RKO (cell line): Measurements from ENCODE around the gene RBMS2.
"Not testable (repeated sequence)": the region's sequence is repeated elsewhere in the genome, so short reads cannot be mapped to it uniquely, and the experiment has no call there.

Source experiments
- DNase-seq: peaks from one replicate; pipeline ENCODE4 v3.0.0-alpha.2; 2016; ENCODE audit warnings: low spot score

The RBMS2 gene, protein sequence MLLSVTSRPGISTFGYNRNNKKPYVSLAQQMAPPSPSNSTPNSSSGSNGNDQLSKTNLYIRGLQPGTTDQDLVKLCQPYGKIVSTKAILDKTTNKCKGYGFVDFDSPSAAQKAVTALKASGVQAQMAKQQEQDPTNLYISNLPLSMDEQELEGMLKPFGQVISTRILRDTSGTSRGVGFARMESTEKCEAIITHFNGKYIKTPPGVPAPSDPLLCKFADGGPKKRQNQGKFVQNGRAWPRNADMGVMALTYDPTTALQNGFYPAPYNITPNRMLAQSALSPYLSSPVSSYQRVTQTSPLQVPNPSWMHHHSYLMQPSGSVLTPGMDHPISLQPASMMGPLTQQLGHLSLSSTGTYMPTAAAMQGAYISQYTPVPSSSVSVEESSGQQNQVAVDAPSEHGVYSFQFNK

DNA sequence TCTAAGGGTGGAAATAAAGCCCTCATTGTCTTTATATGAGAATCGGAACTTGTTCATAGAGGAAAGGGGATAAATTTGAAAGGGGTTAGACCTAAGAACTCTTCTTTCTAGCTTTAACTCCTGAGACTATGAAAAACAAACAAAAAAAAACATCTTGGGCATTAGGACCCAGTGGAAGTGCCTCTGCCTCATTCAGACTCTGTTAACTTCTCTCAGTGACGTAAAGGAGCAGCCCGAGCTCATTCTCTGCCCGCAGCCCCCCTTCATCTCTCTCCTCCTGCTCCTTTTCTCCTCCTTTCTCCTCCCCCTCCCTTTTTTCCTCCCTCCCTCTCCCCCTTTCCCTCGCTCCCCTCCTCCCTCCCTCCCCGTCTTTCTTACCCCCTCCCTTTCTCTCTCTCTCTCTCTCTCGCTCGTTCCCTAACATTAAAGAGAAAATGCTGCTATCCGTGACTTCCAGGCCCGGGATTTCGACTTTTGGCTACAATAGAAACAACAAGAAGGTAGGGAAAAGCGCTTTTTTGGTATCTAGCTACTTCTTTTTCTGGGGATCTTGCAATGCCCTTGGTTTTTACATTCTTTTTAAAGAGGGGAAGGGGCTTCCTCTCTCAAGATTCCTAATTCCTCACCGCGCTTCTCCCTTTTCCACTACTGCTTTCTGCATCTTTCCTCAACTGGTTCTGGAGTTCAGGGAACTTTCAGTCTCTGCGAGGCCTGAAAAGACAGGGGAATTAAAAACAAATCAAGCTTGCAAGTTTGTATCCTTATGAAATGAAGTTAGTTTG, at the start of gene RBMS2:
RBMS2 (plus strand) TSS at position 231 of the 782 bp plus-strand sequence; CDS start at position 435, 204 bp downstream.
- peak; percentile 92 for DNase-seq

DNA sequence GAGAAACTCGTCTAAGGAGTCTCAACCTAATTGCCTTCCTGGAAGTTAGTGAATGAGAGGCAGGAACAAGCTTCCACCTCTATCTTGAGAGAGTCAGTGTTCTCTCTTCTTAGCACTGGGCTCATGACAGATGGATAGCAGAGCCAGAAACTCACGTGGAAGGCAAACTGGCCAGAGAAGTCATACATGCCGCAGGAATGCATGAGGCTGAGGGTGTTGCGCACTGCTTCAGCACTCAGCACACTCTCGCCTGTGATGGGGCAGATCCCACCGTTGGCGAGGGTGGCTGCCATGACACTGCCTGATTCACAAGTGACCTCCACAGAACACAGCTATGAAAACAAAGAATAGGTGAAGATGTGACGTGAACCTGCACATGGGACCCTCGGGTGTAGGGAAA, 47.2 kb upstream of the RBMS2 start:
- no peak for DNase-seq

DNA sequence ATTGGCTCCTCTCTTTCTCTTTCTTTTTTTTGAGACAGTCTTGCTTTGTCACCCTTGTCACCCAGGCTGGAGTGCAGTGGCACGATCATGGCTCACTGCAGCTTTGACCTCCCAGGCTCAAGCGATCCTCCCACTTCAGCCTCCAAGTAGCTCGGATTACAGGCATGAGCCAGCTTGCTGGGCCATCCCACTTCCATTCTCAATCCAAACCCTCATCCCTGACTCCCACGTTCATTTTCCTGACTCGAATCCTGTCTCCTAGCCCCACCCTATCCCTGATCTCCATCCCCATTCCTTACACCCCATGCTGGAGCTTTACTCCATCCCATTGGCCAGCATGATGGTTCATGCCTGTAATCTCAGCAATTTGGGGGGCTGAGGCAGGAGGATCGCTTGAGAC, 45.5 kb upstream of the RBMS2 start:
- no peak for DNase-seq

DNA sequence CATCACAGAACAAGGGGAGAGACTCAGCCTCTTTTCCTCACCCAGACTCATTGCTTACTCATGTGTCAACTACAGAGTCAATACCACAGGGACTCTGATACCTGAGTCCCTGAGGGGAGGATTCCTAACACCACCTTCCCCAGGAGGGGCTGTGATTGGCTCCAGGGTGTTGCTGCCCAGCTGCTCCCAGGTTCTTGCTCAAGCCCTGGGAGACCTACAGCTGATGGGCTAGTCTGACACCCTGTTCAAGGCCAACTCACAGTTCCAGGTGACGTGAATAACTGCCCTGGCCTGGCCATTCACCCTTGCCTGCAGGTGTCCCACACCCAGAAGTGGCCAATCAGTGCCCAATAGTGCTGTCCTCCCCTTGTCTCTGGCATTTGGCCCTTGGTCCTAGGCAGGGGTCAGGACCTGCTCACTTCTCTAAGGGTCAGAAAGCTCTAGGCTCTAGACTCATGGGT, 44.6 kb upstream of the RBMS2 start:
- no peak for DNase-seq

DNA sequence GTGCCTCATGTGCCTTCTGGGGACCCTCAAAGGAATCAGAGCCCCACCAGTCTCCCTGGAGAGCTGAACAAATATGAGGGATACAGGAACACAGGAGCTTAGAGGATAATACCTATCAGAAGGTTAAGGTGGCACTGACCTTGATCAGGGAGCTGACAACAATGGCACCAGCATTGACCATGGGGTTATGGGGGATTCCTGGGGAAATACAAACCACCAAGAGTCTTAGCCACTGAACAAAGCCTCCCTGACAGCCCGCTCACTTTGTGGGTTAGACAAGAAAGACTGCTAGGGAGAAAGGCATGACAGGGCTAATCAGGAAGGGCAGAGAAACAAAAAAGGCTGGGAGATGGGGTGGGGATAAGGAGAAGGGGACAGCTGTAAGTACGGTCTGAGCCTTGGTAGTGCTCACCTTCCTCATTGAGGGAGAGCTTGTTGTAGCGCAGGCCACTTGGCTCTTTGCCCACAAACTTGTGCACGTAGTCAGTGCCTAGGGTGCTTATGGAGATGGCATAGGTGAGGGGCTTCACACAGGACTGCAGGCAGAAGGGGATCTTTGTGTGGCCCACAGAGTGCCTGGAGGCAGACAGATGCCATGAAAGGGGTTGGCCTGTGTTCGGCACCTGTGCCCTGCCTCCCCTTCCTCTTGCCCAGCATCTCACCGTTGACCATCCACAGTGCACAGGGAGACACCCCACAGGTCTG, 43.9 kb upstream of the RBMS2 start:
- no peak for DNase-seq

DNA sequence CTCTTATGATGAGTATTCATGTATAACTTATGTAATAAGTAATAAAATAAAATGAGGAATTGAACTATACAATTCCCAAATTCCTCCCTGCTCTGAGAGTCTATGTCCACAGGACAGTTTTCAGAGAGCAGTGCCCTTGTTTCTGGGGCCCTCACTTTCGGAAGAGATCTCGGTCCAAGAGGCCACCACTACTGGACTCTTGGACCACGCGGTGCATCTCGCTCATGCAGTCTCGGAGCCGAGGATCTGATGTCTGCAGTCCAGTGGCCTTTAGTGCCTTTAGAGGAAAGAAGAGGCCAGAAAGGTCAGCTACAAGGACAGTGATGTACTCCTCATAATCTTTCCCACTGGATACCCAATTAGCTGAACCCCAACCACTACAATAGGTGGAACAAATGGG, 42.0 kb upstream of the RBMS2 start:
- DNase-seq, result no peak

DNA sequence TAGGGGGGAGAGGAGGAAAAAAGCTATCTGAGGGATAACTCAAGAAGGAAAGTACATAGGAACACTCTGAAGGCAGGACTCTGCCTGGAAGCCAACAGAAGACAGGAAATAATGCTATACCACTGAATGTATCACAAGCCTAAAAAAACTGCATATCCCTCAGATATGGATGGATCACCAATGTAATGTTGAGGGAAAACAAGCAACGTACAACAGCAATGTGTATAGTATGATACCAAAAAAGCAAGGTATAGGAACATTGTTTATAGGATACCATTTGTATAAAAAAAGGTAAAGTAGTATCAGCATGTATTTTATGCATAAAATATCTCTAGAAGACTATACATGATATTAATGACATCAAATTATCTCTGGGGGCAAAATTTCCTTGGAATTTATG, 37.1 kb upstream of the RBMS2 start:
- no peak for DNase-seq

DNA sequence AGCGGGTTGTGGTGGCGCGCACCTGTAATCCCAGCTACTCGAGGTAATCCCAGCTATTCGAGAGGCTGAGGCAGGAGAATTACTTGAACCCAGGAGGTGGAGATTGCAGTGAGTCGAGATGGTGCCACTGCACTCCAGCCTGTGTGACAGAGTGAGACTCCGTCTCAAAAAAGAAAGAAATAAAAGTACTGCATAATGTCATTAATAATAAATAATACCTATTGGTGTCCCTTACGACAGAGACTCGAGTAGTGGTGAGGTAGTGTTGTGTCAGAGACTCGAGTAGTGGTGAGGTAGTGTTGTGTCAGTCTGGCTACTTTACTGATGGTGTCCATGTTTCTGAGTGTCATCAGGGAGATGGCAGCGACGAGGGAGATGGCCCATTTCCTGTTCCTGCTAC, 34.9 kb upstream of the RBMS2 start:
- DNase-seq, result no peak

DNA sequence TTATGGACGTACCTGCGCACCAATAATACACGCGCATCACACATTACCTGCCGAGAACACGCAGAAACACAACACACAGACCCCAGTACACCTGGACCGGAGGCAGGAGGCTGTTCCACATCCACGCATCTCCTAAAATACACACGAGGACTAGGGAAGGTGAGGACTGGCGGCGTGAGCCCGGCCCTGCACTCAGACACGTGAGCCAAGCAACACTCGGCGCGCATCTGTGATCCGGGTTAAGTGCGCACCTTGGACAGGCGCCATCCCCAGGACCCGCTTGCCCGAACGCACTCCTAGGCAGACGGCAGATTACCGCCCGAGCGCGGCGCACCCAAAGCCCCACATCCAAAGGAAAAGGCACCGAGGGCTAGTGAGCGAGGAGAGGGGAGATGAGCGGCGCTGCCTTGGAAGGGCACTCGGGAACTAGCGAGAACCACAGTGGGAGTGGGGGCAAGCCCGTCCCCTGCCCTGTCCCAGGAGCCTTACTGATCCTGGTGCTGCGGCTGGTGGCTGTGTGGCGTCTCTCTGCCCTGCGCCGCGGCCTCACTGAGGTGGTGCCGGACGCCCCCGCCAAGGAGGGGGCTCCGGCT, 34.1 kb upstream of the RBMS2 start:
- DNase-seq, result peak; percentile 56

DNA sequence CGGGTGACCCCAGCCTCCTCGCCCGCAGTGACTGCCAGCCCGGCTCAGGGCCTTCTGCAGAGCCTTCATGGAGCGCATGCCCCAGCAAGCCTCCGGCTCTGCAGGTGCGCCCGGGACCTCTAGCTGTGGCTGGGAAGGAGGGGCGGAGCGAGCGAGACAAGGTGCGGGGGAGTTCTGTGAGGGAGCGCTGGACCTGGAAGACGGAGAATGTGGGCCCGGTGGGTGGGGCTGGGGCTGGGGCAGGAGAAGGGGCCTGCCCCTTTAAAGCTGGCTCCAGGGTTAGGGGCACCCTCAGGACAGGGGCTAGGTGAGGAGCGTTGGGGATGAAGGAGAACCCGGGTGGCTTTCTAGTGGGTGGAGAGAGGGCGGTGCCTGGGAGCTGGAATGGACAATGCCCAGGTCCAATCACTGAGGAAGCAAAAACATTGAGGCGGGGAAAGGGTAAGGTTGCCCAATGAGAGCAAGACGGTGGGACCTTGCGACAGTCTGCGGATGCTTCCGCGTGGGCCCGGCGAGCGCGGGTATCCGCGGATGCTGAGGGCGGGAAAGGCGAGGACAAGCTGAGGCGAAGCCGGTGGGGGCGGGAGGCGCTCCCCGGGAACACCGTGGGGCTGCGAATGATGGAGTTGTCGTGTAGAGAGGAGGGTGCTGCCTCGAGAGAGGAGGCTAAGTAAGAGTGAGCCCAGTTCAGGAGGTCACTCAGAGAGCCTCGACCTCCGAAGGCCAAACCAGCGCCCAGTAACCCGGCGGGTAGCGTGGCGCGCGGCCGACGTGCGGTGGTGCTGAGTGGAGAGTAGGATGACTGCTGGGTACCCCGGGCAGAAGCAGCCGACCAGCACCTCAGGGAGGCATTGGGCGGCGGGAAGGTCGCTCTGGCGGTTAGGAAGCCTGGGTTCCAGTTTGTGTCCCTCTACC, 33.3 kb upstream of the RBMS2 start, which contains the start of gene GLS2:
GLS2 (minus strand) TSS at position 121 of the 915 bp plus-strand sequence; CDS start at position 78, 43 bp downstream.
- DNase-seq, result peak; percentile 82

DNA sequence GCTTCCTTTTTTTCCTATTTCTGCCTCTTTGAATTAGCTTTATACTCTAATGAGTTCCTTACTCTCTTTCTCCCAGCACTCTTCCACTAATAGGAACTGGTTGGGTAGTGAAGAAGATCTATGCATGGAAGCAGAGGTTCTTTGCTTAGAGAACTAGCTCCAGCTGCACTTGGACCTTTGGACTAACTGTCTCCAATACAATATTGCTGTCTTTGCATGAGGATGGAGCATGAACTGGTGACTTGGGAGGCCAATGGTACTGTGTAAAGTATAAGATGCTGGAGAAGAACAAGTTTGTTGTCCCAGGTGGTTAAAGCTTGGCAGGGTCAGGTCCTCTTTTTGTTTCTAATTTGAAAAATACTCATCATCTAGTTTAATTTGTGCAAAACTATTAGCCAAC, 31.3 kb upstream of the RBMS2 start:
- DNase-seq, result no peak

DNA sequence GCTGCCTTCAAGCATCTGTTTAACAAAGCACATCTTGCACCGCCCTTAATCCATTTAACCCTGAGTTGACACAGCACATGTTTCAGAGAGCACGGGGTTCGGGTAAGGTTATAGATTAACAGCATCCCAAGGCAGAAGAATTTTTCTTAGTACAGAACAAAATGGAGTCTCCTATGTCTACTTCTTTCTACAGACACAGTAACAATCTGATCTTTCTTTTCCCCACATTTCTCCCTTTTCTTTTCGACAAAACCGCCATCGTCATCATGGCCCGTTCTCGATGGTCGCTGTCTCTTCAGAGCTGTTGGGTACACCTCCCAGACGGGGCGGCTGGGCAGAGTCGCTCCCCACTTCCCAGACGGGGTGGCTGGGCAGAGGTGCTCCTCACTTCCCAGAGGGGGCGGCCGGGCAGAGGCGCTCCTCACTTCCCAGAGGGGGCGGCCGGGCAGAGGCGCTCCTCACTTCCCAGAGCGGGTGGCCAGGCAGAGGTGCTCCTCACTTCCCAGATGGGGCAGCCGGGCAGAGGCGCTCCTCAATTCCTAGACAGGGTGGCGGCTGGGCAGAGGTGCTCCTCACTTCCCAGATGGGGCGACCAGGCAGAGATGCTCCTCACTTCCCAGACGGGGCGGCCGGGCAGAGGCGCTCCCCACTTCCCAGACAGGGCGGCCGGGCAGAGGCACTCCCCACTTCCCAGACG, 28.1 kb upstream of the RBMS2 start:
- not testable (repeated sequence) for DNase-seq

DNA sequence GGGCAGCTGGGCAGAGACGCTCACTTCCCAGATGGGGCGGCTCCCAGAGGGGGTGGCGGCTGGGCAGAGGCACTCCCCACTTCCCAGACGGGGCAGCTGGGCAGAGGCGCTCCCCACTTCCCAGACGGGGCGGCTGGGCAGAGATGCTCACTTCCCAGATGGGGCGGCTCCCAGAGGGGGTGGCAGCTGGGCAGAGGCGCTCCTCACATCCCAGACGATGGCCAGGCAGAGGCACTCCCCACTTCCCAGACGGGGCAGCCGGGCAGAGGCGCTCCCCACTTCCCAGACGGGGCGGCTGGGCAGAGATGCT, 27.6 kb upstream of the RBMS2 start:
- not testable (repeated sequence) for DNase-seq

DNA sequence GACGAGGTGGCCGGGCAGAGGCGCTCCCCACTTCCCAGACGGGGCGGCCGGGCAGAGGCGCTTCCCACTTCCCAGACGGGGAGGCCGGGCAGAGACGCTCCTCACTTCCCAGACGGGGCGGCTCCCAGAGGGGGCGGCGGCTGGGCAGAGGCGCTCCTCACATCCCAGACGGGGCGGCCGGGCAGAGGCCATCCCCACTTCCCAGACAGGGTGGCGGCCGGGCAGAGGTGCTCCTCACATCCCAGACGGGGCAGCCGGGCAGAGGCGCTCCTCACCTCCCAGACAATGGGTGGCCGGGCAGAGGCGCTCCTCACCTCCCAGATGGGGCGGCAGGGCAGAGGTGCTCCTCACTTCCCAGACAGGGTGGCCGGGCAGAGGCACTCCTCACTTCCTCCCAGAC, 27.1 kb upstream of the RBMS2 start:
- DNase-seq, result not testable (repeated sequence)

DNA sequence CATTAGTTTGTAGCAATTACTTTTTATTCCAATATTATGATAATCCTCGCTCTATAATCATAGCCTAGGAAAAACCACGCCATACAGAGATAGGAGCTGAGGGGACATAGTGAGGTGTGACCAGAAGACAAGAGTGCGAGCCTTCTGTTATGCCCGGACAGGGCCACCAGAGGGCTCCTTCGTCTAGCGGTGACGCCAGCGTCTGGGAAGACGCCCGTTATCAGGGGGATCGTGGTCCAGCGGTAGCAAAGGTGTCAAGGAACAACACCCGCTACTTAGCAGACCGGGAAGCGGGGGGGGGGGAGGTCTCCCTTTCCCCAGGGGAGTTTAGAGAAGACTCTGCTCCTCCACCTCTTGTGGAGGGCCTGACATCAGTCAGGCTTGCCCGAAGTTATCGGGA, 24.9 kb upstream of the RBMS2 start:
- peak; percentile 29 for DNase-seq

DNA sequence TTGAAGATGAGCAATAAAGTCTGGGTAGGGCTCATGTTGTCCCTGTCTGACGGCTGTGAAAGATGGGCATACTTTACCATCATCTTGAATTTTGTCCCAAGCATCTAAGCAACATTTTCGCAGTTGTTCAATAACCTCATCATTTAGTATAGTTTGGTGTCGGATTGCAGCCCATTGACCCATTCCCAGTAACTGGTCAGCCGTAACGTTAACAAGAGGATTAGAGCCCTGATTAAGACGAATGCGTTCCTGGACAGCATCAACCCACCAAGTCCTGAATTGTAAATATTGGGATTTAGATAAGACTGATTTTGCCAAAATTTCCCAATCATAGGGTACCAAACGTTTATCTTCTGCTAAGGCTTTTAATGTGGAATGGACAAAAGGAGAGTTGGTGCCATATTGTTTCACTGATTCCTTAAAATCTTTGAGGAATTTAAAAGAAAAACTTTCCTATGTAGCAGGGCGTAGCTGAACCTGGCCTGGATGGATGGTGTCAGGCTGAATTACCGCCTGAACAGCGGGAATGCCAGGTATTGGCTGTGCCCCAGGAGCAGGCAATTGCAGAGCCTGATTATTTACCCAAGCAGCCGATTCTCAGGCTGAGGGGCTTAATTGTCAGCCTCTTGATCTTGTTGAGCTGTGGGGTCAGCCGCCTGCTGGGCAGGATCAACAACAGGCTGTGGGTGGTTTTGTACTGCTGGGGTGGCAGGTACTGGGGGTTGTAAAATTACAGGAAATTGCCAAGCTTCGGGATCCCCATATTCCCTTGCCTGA, 23.3 kb upstream of the RBMS2 start:
- not testable (repeated sequence) for DNase-seq

DNA sequence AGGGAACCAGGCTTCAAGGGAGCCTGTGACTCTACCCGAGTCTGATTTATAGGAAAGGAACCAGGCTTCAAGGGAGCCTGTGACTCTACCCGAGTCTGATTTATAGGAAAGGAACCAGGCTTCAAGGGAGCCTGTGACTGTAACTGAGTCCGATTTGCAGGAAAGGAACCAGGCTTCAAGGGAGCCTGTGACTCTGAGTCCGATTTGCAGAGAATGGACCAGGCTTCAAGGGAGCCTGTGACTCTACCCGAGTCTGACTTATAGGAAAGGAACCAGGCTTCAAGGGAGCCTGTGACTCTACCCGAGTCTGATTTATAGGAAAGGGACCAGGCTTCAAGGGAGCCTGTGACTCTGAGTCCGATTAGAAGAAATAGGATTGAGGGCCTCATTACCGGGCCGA, 22.2 kb upstream of the RBMS2 start:
- DNase-seq, result not testable (repeated sequence)

DNA sequence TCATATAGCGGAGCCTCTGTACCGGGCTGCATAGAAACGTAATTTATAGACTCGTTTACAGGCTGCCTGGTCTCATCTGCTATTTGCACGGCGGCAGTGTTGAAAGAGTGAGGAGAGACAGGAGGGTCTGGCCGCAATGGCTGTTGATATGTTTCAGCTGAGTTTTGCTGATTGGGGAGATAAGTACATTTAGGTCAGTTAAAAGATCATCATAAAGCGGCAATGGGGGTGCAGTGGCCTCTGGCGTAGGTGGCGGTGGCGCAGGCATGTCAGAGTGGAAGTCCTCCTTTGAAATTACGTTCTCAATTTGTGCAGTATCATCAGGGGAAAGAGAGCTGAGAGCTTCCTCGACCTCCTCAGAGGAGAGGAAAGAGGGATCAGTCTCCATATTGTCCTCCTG, 21.7 kb upstream of the RBMS2 start:
- not testable (repeated sequence) for DNase-seq

DNA sequence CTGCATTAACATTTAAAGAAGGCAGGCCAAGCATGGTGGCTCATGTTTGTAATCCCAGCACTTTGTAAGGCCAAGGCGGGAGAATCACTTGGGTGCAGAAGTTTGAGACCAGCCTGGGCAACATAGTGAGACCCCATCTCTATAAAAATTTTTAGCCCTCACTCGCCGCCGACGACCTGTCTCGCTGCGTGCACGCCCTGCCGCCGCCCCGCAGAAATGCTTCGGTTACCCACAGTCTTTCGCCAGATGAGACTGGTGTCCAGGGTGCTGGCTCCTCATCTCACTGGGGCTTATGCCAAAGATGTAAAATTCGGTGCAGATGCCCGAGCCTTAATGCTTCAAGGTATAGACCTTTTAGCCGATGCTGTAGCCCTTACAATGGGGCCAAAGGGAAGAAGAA, 10.8 kb upstream of the RBMS2 start:
- DNase-seq, result no peak

DNA sequence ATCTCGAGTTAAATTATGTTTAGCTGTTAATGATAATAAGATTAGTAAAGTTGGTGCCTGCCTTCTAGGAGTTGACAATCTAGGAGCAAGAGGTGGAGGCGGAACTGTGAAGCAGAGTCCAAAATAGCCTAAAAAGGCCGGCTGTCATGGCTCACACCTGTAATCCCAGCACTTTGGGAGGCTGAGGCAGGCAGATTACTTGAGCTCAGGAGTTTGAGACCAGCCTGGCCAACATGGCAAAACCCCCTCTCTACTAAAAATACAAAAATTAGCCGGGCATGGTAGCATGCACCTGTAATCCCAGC, 7.7 kb upstream of the RBMS2 start:
- DNase-seq, result not testable (repeated sequence)
